GM12878 (cell line): ENCODE data around the gene GRK2. TPM values are rescaled to one million over a fixed set of nuclear protein-coding genes. Genes with fewer than 3 reads are reported as not detected.

Experiments
- ATAC-seq: fragments of 200-7000 bp; cut with Tn5 transposase; 3 replicates; pipeline ENCODE4 v1.9.1; 2020; ENCODE audit warnings: mild to moderate bottlenecking, moderate library complexity
- BruUV-seq: library from RNA; stranded (reverse); fragments of 400-500 nt; replicated peaks from 2 replicates; lab custom pipeline; 2021; lab: Mats Ljungman, UMichigan
- CTCF ChIA-PET: fragments of 300-600 bp; sonication (Branson Sonifier 250); formaldehyde crosslinking; extraction: SDS; loops from one replicate; lab custom pipeline; 2021; ENCODE audit warnings: inconsistent platforms; lab: Yijun Ruan, JAX
- POLR2A ChIA-PET: fragments of 350-600 bp; formaldehyde crosslinking; extraction: SDS; loops from one replicate; lab custom pipeline; 2021; ENCODE audit warnings: inconsistent platforms; lab: Charles Lee
- RAD21 ChIA-PET: fragments of 300-600 bp; sonication (Branson Sonifier 250); formaldehyde crosslinking; loops from one replicate; lab custom pipeline; 2023; ENCODE audit warnings: antibody characterized with exemption; ENCODE audit not compliant: unreplicated experiment; lab: Charles Lee
- SMC1A ChIA-PET: fragments of 300-600 bp; sonication (Branson Sonifier 250); formaldehyde crosslinking; loops from one replicate; lab custom pipeline; 2023; ENCODE audit not compliant: unreplicated experiment, uncharacterized antibody; lab: Charles Lee
- DNase-seq: peaks from one replicate; pipeline ENCODE4 v3.0.0-alpha.2; 2011; ENCODE audit warnings: low read depth, low spot score
- FAIRE-seq: peaks from 3 replicates; lab custom pipeline; 2011; peaks lifted over from hg19 to GRCh38; lab: Jason Lieb, UNC
- H2AFZ ChIP-seq: 2 replicates; pipeline ENCODE4 v1.6.0; 2011; ENCODE audit warnings: low read depth, low read length, control low read depth; ENCODE audit not compliant: control insufficient read depth
- H3K27ac ChIP-seq: 2 replicates; pipeline ENCODE4 v1.5.1; 2011; ENCODE audit warnings: control low read depth; ENCODE audit not compliant: control insufficient read depth, insufficient read depth
- H3K27me3 ChIP-seq, 2 experiments: replicated peaks in 1 of 2; 2 replicates each; pipeline versions ENCODE4 v1.6.0 to v1.6.1; 2011; ENCODE audit warnings: low read length in 1 of 2; ENCODE audit not compliant: control insufficient read depth in 2 of 2, insufficient read depth in 2 of 2
- H3K36me3 ChIP-seq, 2 experiments: 2 replicates each; pipeline ENCODE4 v1.5.1; 2011; ENCODE audit warnings: low read length in 1 of 2; ENCODE audit not compliant: control insufficient read depth in 2 of 2, insufficient read depth in 2 of 2
- H3K4me1 ChIP-seq: 2 replicates; pipeline ENCODE4 v1.6.1; 2011; ENCODE audit warnings: mild to moderate bottlenecking, low read length, moderate library complexity, mixed read lengths; ENCODE audit not compliant: control insufficient read depth, insufficient read depth
- H3K4me2 ChIP-seq: 2 replicates; pipeline ENCODE4 v1.6.0; 2011; ENCODE audit warnings: control low read depth; ENCODE audit not compliant: control insufficient read depth, insufficient read depth
- H3K4me3 ChIP-seq: fragments of 200-600 bp; sonication (generic); 2 replicates; pipeline ENCODE4 v1.5.1; 2016
- H3K79me2 ChIP-seq: 2 replicates; pipeline ENCODE4 v1.6.0; 2011; ENCODE audit warnings: low read length; ENCODE audit not compliant: control insufficient read depth, insufficient read depth
- H3K9ac ChIP-seq: 2 replicates; pipeline ENCODE4 v1.8.0; 2011; ENCODE audit warnings: low read length, control low read depth, mixed read lengths; ENCODE audit not compliant: control insufficient read depth, insufficient read depth
- H3K9me3 ChIP-seq: replicated peaks from 3 replicates; pipeline ENCODE4 v1.5.1; 2011; ENCODE audit warnings: mild to moderate bottlenecking, low read length; ENCODE audit not compliant: control insufficient read depth, insufficient read depth
- H4K20me1 ChIP-seq: 2 replicates; pipeline ENCODE4 v1.6.0; 2011; ENCODE audit not compliant: control insufficient read depth, insufficient read depth
- BCL11A ChIP-seq: IDR thresholded peaks from 2 replicates; pipeline ENCODE4 v1.6.1; 2011; ENCODE audit warnings: low read depth, low read length
- CBX5 ChIP-seq: sonication (generic); IDR thresholded peaks from 2 replicates; pipeline ENCODE4 v1.6.1; 2016; ENCODE audit warnings: low read depth, moderate library complexity, mild to moderate bottlenecking, inconsistent platforms
- GATAD2B ChIP-seq: fragments of 450-650 bp; conservative IDR thresholded peaks from 2 replicates; pipeline ENCODE4 v1.6.1; 2017; ENCODE audit warnings: low read depth, mild to moderate bottlenecking, moderate library complexity
- KDM1A ChIP-seq: fragments of 200-600 bp; sonication (generic); IDR thresholded peaks from 2 replicates; pipeline ENCODE4 v1.6.1; 2016; ENCODE audit warnings: borderline replicate concordance
- MEF2B ChIP-seq: fragments of 450-650 bp; IDR thresholded peaks from 2 replicates; pipeline ENCODE4 v1.6.1; 2018; ENCODE audit warnings: mild to moderate bottlenecking, moderate library complexity; ENCODE audit not compliant: partially characterized antibody, poor library complexity, severe bottlenecking
- MYB ChIP-seq: fragments of 150-350 bp; IDR thresholded peaks from 2 replicates; pipeline ENCODE4 v1.6.1; 2014; ENCODE audit warnings: mild to moderate bottlenecking, low read depth, low read length, borderline replicate concordance
- PAX8 ChIP-seq: fragments of 450-650 bp; IDR thresholded peaks from 2 replicates; pipeline ENCODE4 v1.6.1; 2017; ENCODE audit warnings: mild to moderate bottlenecking, moderate library complexity
- RB1 ChIP-seq: fragments of 450-650 bp; formaldehyde crosslinking; IDR thresholded peaks from 2 replicates; pipeline ENCODE4 v1.6.1; 2017; ENCODE audit warnings: mild to moderate bottlenecking, borderline replicate concordance
- SREBF2 ChIP-seq: IDR thresholded peaks from 2 replicates; pipeline ENCODE4 v1.6.1; 2012; ENCODE audit warnings: mild to moderate bottlenecking, low read length
- ZNF24 ChIP-seq: fragments of 450-650 bp; IDR thresholded peaks from 2 replicates; pipeline ENCODE4 v1.6.1; 2017; ENCODE audit warnings: antibody characterized with exemption, mild to moderate bottlenecking
- WGBS: methylation state at CpG from one replicate; pipeline ENCODE4 v1.1.6; 2016; ENCODE audit warnings: low lambda C conversion rate; ENCODE audit not compliant: insufficient replicate concordance, insufficient coverage; ENCODE audit errors: missing lambda C conversion rate; 5-methylcytosine and 5-hydroxymethylcytosine counted together
- in situ Hi-C: fragments of 300-500 bp; cut with MboI; formaldehyde crosslinking; loops from 9 replicates; pipeline ENCODE4 v1.14.3; 2018; ENCODE audit warnings: mixed read lengths
- intact Hi-C: fragments of 100-400 bp; cut with micrococcal nuclease; formaldehyde crosslinking; loops from one replicate; pipeline ENCODE4 v1.14.2; 2022; ENCODE audit not compliant: unreplicated experiment
- polyA plus RNA-seq, 11 experiments: library from polyadenylated mRNA; depleted of rRNA in 4 of 11; unstranded in 6 of 11; stranded (reverse) in 5 of 11; fragments of >200 nt; fragmentation: Nextera tagmentation in 4 of 11; fragmentation: Illumina TruSeq in 1 of 11; extraction: Ambion mirVana in 4 of 11; extraction: Trizol in 1 of 11; gene quantifications; 1 replicate in 1 of 11; 2 replicates in 10 of 11; pipeline versions ENCODE4 v1.2.1 to v1.2.3, GENCODE V29; 2011 to 2016; ENCODE audit warnings: inconsistent platforms in 2 of 11, missing spikeins in 2 of 11, low read depth in 1 of 11
- total RNA-seq, 4 experiments: library from RNA; depleted of rRNA in 3 of 4; stranded (reverse); fragments of >200 nt in 3 of 4; fragmentation: Illumina TruSeq in 1 of 4; extraction: Trizol in 1 of 4; gene quantifications; 2 replicates each; pipeline versions ENCODE4 v1.2.1 to v1.2.3, GENCODE V29; 2013 to 2021
- TF ChIP-seq, protein P1 (sequence below): fragments of 450-650 bp; IDR thresholded peaks from 2 replicates; pipeline ENCODE4 v1.6.1; 2016; ENCODE audit warnings: mild to moderate bottlenecking
- TF ChIP-seq, protein P2 (sequence below): fragments of 450-650 bp; IDR thresholded peaks from 2 replicates; pipeline ENCODE4 v1.6.1; 2017; ENCODE audit warnings: antibody characterized with exemption, mild to moderate bottlenecking, moderate library complexity
- TF ChIP-seq, protein P3 (sequence below): IDR thresholded peaks from 2 replicates; pipeline ENCODE4 v1.6.1; 2011; ENCODE audit warnings: mild to moderate bottlenecking, low read depth, low read length, moderate library complexity; ENCODE audit not compliant: insufficient replicate concordance

GRK2 gene
- total and polyA plus RNA-seq, 10 of the 15 experiments (the other 5 are each of a cell fraction or from before 2014, with no cell fraction given), result 1.0 to 160 (median 66.1) TPM

DNA sequence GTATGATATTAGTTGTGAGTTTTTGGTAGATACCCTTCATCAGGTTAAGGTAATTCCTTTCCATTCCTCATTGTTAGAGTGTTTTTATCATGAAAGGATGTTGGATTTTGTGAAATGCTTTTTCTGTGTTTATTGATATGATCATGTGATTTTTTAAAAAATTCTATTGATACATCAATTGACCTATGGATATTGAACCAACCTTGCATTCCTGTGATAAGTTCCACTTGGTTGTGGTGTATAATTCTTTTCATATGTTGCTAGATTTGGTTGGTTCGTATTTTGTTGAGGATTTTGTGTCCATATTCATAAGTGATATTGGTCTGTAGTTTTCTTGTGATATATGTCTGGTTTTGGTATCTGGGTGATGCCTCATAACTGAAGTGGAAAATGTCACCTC, 29.6 kb downstream of the GRK2 start:
- FAIRE-seq (no peak), DNase-seq (no peak), ATAC-seq (no peak)
- SMC1A ChIA-PET, result interaction anchor here (1.2 kb wide), 1 partner anchor 31 kb away, joined by 3 read pairs; no protein-coding TSS in a partner anchor
- H3K4me1 ChIP-seq, result no peaks in the 10 kb centered on the region
- in situ Hi-C loops (no loop called here), intact Hi-C loops (no loop called here)
- H3K27me3 ChIP-seq, result no peaks in the 10 kb centered on the region
- no peak overlapping the region for H2AFZ ChIP-seq
- H3K4me2 ChIP-seq, result no peak overlapping the region
- peaks cover under 1% of the 10 kb centered on the region for H3K79me2 ChIP-seq
- TF ChIP-seq MYB (no peak), CBX5 (peak; percentile 73; the same call in 1 of the 2 replicates), SREBF2 (no peak), MEF2B (no peak)
- TF ChIP-seq, protein P1, sequence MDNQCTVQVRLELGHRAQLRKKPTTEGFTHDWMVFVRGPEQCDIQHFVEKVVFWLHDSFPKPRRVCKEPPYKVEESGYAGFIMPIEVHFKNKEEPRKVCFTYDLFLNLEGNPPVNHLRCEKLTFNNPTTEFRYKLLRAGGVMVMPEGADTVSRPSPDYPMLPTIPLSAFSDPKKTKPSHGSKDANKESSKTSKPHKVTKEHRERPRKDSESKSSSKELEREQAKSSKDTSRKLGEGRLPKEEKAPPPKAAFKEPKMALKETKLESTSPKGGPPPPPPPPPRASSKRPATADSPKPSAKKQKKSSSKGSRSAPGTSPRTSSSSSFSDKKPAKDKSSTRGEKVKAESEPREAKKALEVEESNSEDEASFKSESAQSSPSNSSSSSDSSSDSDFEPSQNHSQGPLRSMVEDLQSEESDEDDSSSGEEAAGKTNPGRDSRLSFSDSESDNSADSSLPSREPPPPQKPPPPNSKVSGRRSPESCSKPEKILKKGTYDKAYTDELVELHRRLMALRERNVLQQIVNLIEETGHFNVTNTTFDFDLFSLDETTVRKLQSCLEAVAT, result no peak
- H3K36me3 ChIP-seq, result peaks cover 19 to 20% of the 10 kb centered on the region in 2 experiments
- H3K9me3 ChIP-seq, result peaks cover 10% of the 10 kb centered on the region
- POLR2A ChIA-PET, result no interaction called here
- CTCF ChIA-PET, result interaction anchor here (2.1 kb wide), 1 partner anchor 33 kb away, joined by 6 read pairs; no protein-coding TSS in a partner anchor
- WGBS, result 100% methylated on average over 1 of the region's 1 CpG
- no peak overlapping the region for H3K27ac ChIP-seq
- BruUV-seq, result no TSS peak
- H4K20me1 ChIP-seq, result no peaks in the 10 kb centered on the region
- H3K9ac ChIP-seq, result no peak overlapping the region
- RAD21 ChIA-PET, result no interaction called here
- H3K4me3 ChIP-seq, result no peak overlapping the region

DNA sequence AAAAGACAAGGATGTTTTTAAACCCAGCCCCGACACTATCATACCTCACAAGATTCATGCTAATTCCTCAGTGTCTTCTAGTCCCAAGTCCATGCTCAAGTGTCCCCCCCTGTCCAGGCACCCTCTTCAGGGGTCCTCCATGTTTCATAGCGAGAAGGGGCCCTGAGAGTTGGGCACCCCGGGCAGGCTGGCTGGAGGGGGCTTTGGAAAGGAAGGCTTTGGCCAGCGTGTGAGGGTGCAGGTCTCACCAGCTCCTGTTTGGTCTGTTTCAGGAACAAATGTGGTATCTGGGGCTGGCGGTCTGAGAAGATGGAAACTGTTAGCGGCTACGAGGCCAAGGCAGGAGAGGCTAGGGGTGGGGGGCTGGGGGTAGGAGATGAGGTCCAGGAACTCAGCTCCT, 32.5 kb downstream of the GRK2 start:
- DNase-seq, result no peak
- H2AFZ ChIP-seq, result no peak overlapping the region
- H3K4me3 ChIP-seq, result no peak overlapping the region
- H3K4me2 ChIP-seq, result no peak overlapping the region
- ChIA-PET CTCF (interaction anchor here (1.0 kb wide), 1 partner anchor 18 kb away, joined by 4 read pairs; no protein-coding TSS in a partner anchor), RAD21 (interaction anchor here (0.5 to 1.5 kb wide), 2 partner anchors 18 to 19 kb away, joined by 3 to 4 read pairs; no protein-coding TSS in a partner anchor), SMC1A (no interaction called here), POLR2A (interaction anchor here (1.0 kb wide), 1 partner anchor 17 kb away, joined by 3 read pairs; no protein-coding TSS in a partner anchor)
- ATAC-seq, result no peak
- H3K27me3 ChIP-seq, result no peaks in the 10 kb centered on the region
- peaks cover 13 to 22% of the 10 kb centered on the region in 2 experiments for H3K36me3 ChIP-seq
- WGBS, result 98% methylated on average over 7 of the region's 7 CpGs
- in situ Hi-C loops, result no loop called here
- H3K4me1 ChIP-seq, result no peaks in the 10 kb centered on the region
- no peaks in the 10 kb centered on the region for H4K20me1 ChIP-seq
- intact Hi-C loops, result no loop called here
- BruUV-seq, result no TSS peak
- H3K9ac ChIP-seq, result no peak overlapping the region
- no peak for FAIRE-seq
- H3K9me3 ChIP-seq, result peaks cover 10% of the 10 kb centered on the region
- no peaks in the 10 kb centered on the region; the same call in 1 of the 2 replicates for H3K79me2 ChIP-seq
- H3K27ac ChIP-seq, result no peak overlapping the region
- no peak for TF ChIP-seq KDM1A
- TF ChIP-seq, protein P2, sequence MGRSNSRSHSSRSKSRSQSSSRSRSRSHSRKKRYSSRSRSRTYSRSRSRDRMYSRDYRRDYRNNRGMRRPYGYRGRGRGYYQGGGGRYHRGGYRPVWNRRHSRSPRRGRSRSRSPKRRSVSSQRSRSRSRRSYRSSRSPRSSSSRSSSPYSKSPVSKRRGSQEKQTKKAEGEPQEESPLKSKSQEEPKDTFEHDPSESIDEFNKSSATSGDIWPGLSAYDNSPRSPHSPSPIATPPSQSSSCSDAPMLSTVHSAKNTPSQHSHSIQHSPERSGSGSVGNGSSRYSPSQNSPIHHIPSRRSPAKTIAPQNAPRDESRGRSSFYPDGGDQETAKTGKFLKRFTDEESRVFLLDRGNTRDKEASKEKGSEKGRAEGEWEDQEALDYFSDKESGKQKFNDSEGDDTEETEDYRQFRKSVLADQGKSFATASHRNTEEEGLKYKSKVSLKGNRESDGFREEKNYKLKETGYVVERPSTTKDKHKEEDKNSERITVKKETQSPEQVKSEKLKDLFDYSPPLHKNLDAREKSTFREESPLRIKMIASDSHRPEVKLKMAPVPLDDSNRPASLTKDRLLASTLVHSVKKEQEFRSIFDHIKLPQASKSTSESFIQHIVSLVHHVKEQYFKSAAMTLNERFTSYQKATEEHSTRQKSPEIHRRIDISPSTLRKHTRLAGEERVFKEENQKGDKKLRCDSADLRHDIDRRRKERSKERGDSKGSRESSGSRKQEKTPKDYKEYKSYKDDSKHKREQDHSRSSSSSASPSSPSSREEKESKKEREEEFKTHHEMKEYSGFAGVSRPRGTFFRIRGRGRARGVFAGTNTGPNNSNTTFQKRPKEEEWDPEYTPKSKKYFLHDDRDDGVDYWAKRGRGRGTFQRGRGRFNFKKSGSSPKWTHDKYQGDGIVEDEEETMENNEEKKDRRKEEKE, result no peak
- TF ChIP-seq, protein P3, sequence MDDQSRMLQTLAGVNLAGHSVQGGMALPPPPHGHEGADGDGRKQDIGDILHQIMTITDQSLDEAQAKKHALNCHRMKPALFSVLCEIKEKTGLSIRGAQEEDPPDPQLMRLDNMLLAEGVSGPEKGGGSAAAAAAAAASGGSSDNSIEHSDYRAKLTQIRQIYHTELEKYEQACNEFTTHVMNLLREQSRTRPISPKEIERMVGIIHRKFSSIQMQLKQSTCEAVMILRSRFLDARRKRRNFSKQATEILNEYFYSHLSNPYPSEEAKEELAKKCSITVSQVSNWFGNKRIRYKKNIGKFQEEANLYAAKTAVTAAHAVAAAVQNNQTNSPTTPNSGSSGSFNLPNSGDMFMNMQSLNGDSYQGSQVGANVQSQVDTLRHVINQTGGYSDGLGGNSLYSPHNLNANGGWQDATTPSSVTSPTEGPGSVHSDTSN, result no peak
- TF ChIP-seq BCL11A, result no peak
- TF ChIP-seq RB1, result no peak
- no peak for TF ChIP-seq PAX8
- TF ChIP-seq ZNF24, result no peak
- no peak for TF ChIP-seq GATAD2B
